Caco-2 (cell line): ENCODE results near the gene KRT79. TPM values are rescaled to one million over a fixed set of nuclear protein-coding genes. Genes with fewer than 3 reads are reported as not detected.
"Not testable (repeated sequence)": the region's sequence is repeated elsewhere in the genome, so short reads cannot be mapped to it uniquely, and the experiment has no call there.

Experiments used
- BruUV-seq: library from RNA; stranded (reverse); fragments of 400-500 nt; replicated peaks from 2 replicates; lab custom pipeline; 2021; lab: Mats Ljungman, UMichigan
- CTCF ChIA-PET: fragments of 300-600 bp; sonication (Branson Sonifier 250); formaldehyde crosslinking; loops from one replicate; lab custom pipeline; 2022; ENCODE audit warnings: antibody characterized with exemption; lab: Charles Lee
- POLR2A ChIA-PET: fragments of 300-600 bp; sonication (Branson Sonifier 250); formaldehyde crosslinking; loops from one replicate; lab custom pipeline; 2022; ENCODE audit warnings: antibody characterized with exemption; lab: Charles Lee
- DNase-seq, 2 experiments: peaks; one replicate each; pipeline versions ENCODE4 v3.0.0 to v3.0.0-alpha.2; 2020 to 2022
- H3K27me3 ChIP-seq: replicated peaks from 2 replicates; pipeline ENCODE4 v1.6.0; 2011; ENCODE audit warnings: low read length; ENCODE audit not compliant: control insufficient read depth, insufficient read depth
- H3K36me3 ChIP-seq: 2 replicates; pipeline ENCODE4 v1.5.1; 2011; ENCODE audit warnings: low read length; ENCODE audit not compliant: control insufficient read depth, insufficient read depth
- H3K4me1 ChIP-seq: fragments of 250-450 bp; sonication (Bioruptor Pico); 2 replicates; pipeline ENCODE4 v1.5.1; 2020; ENCODE audit warnings: mild to moderate bottlenecking
- H3K4me3 ChIP-seq: 2 replicates; pipeline ENCODE4 v1.5.1; 2011; ENCODE audit warnings: low read depth, mild to moderate bottlenecking, control low read depth, low read length
- H3K9me3 ChIP-seq: fragments of 250-450 bp; sonication (Bioruptor Pico); 2 replicates; pipeline ENCODE4 v1.5.1; 2020; ENCODE audit warnings: mild to moderate bottlenecking, moderate library complexity
- H3K27ac Mint-ChIP-seq: one replicate; pipeline ENCODE4 v1.8.0; 2022; ENCODE audit warnings: mixed read lengths; ENCODE audit not compliant: unreplicated experiment
- H3K27me3 Mint-ChIP-seq: one replicate; pipeline ENCODE4 v1.8.0; 2022; ENCODE audit warnings: mixed read lengths; ENCODE audit not compliant: insufficient read depth, unreplicated experiment
- H3K36me3 Mint-ChIP-seq: one replicate; pipeline ENCODE4 v1.8.0; 2022; ENCODE audit warnings: mild to moderate bottlenecking, mixed read lengths; ENCODE audit not compliant: insufficient read depth, unreplicated experiment
- H3K4me1 Mint-ChIP-seq: one replicate; pipeline ENCODE4 v1.8.0; 2022; ENCODE audit warnings: low read depth, mixed read lengths; ENCODE audit not compliant: unreplicated experiment
- H3K4me3 Mint-ChIP-seq: one replicate; pipeline ENCODE4 v1.8.0; 2022; ENCODE audit warnings: mild to moderate bottlenecking, moderate library complexity, mixed read lengths; ENCODE audit not compliant: unreplicated experiment
- H3K9me3 Mint-ChIP-seq: one replicate; pipeline ENCODE4 v1.8.0; 2022; ENCODE audit warnings: mixed read lengths; ENCODE audit not compliant: unreplicated experiment
- CTCF ChIP-seq, 2 experiments: fragments of 200-600 bp in 1 of 2; IDR thresholded peaks; 1 replicate in 1 of 2; 2 replicates in 1 of 2; pipeline versions ENCODE4 v1.5.1 to v1.8.0; 2011 to 2022; ENCODE audit warnings: antibody characterized with exemption in 1 of 2, control low read depth in 1 of 2, inconsistent platforms in 1 of 2, low read depth in 1 of 2, low read length in 1 of 2, mild to moderate bottlenecking in 1 of 2, moderate library complexity in 1 of 2; ENCODE audit not compliant: insufficient read depth in 1 of 2, severe bottlenecking in 1 of 2, unreplicated experiment in 1 of 2
- intact Hi-C: fragments of 100-400 bp; cut with micrococcal nuclease; formaldehyde crosslinking; loops from one replicate; pipeline ENCODE4 v1.10.0; 2022; ENCODE audit not compliant: unreplicated experiment
- total RNA-seq: library from RNA; stranded (reverse); gene quantifications from 2 replicates; pipeline ENCODE4 v1.2.3, GENCODE V29; 2022

Gene KRT79
- total RNA-seq, 1 experiment from 2014 or later = not detected

- no peak for TF ChIP-seq CTCF (IDR thresholded peaks at IDR 0.05; ENCODE audit: insufficient read depth in 1 of 2, low read depth in 1 of 2, low read length in 1 of 2, severe bottlenecking in 1 of 2, unreplicated experiment in 1 of 2)
- Histone ChIP-seq H3K27me3 (no peaks in the 10 kb centered on the region), H3K4me3 (no peak overlapping the region), H3K4me1 (no peaks in the 10 kb centered on the region), H3K9me3 (no peaks in the 10 kb centered on the region), H3K36me3 (no peaks in the 10 kb centered on the region)
- DNase-seq = peak in 1 of 2 experiments; percentile 42
- Mint-ChIP-seq H3K27ac (no peak overlapping the region), H3K36me3 (no peaks in the 10 kb centered on the region), H3K4me1 (no peaks in the 10 kb centered on the region), H3K27me3 (no peaks in the 10 kb centered on the region), H3K9me3 (no peaks in the 10 kb centered on the region), H3K4me3 (no peak overlapping the region)
- CTCF ChIA-PET = interaction anchor here (0.6 kb wide), 1 partner anchor 386 kb away, joined by 4 read pairs; no protein-coding TSS in a partner anchor
- POLR2A ChIA-PET = no interaction called here
- intact Hi-C loops = no loop called here
- no TSS peak for BruUV-seq
These were observed 26.2 kb upstream of the KRT79 start for GRCh38 chr12:52860102-52860823.

GRCh38 chr12:52857500-52857899 is 23.4 kb upstream of the KRT79 start:
- ChIA-PET CTCF (no interaction called here), POLR2A (no interaction called here)
- no TSS peak for BruUV-seq
- H3K9me3 Mint-ChIP-seq = no peaks in the 10 kb centered on the region
- Histone ChIP-seq H3K27me3 (no peaks in the 10 kb centered on the region), H3K4me3 (no peak overlapping the region), H3K9me3 (no peaks in the 10 kb centered on the region), H3K36me3 (no peaks in the 10 kb centered on the region), H3K4me1 (no peaks in the 10 kb centered on the region)
- no peaks in the 10 kb centered on the region for H3K36me3 Mint-ChIP-seq
- DNase-seq = no peak
- H3K4me3 Mint-ChIP-seq = no peak overlapping the region
- H3K4me1 Mint-ChIP-seq = no peaks in the 10 kb centered on the region
- no peak for TF ChIP-seq CTCF (IDR thresholded peaks at IDR 0.05; ENCODE audit: insufficient read depth in 1 of 2, low read depth in 1 of 2, low read length in 1 of 2, severe bottlenecking in 1 of 2, unreplicated experiment in 1 of 2)
- H3K27me3 Mint-ChIP-seq = peaks cover 3% of the 10 kb centered on the region
- no peak overlapping the region for H3K27ac Mint-ChIP-seq
- intact Hi-C loops = no loop called here

GRCh38 chr12:52856787-52857186 is 22.7 kb upstream of the KRT79 start:
- no TSS peak for BruUV-seq
- no peak for DNase-seq
- H3K9me3 Mint-ChIP-seq = no peaks in the 10 kb centered on the region
- H3K4me3 ChIP-seq = no peak overlapping the region
- H3K36me3 Mint-ChIP-seq = no peaks in the 10 kb centered on the region
- H3K4me1 Mint-ChIP-seq = no peaks in the 10 kb centered on the region
- no peak overlapping the region for H3K27ac Mint-ChIP-seq
- no peaks in the 10 kb centered on the region for H3K9me3 ChIP-seq
- ChIA-PET CTCF (no interaction called here), POLR2A (no interaction called here)
- H3K27me3 Mint-ChIP-seq = peaks cover 3% of the 10 kb centered on the region
- no peak overlapping the region for H3K4me3 Mint-ChIP-seq
- no peaks in the 10 kb centered on the region for H3K36me3 ChIP-seq
- intact Hi-C loops = no loop called here
- TF ChIP-seq CTCF (IDR thresholded peaks at IDR 0.05; ENCODE audit: insufficient read depth in 1 of 2, low read depth in 1 of 2, low read length in 1 of 2, severe bottlenecking in 1 of 2, unreplicated experiment in 1 of 2) = no peak
- H3K27me3 ChIP-seq = no peaks in the 10 kb centered on the region
- no peaks in the 10 kb centered on the region for H3K4me1 ChIP-seq

- H3K9me3 ChIP-seq, H3K27me3 ChIP-seq, H3K36me3 ChIP-seq, BruUV-seq, H3K9me3 Mint-ChIP-seq, intact Hi-C loops, H3K4me3 Mint-ChIP-seq, H3K36me3 Mint-ChIP-seq, H3K4me1 ChIP-seq, CTCF ChIA-PET, H3K27me3 Mint-ChIP-seq, POLR2A ChIA-PET, H3K4me1 Mint-ChIP-seq, H3K4me3 ChIP-seq, H3K27ac Mint-ChIP-seq, DNase-seq: not testable (repeated sequence)
These were observed 22.0 kb upstream of the KRT79 start for GRCh38 chr12:52856077-52856476.
